CD4-positive, alpha-beta T cell treated with Interleukin-17A for 4 hours (primary cell): Measurements from ENCODE around the gene ARPP21.

ENCODE experiments used
- DNase-seq: peaks from one replicate; pipeline ENCODE4 v3.0.0-alpha.2; 2020; ENCODE audit warnings: mixed read lengths

Gene ARPP21

GRCh38 chr3:35677797-35678196 is 38.5 kb downstream of the ARPP21 start:
- no peak for DNase-seq

- DNase-seq, result no peak
These were observed 39.4 kb downstream of the ARPP21 start for GRCh38 chr3:35678643-35679161.

- DNase-seq, result no peak
These were observed 40.2 kb downstream of the ARPP21 start for GRCh38 chr3:35679409-35680080.

- DNase-seq, result no peak
These were observed 41.7 kb downstream of the ARPP21 start for GRCh38 chr3:35680866-35681650.

- DNase-seq, result no peak
These were observed 45.8 kb downstream of the ARPP21 start for GRCh38 chr3:35685153-35685552.

- DNase-seq, result no peak
These were observed 49.5 kb downstream of the ARPP21 start for GRCh38 chr3:35688826-35689225.

GRCh38 chr3:35690271-35690670 is 50.9 kb downstream of the ARPP21 start:
- DNase-seq, result no peak

GRCh38 chr3:35705904-35706303 is 66.6 kb downstream of the ARPP21 start:
- DNase-seq, result no peak

GRCh38 chr3:35707904-35708303 is 68.6 kb downstream of the ARPP21 start:
- DNase-seq, result no peak

- no peak for DNase-seq
These were observed 69.3 kb downstream of the ARPP21 start for GRCh38 chr3:35708394-35709271.

- DNase-seq, result no peak
These were observed 70.4 kb downstream of the ARPP21 start for GRCh38 chr3:35709691-35710090.

GRCh38 chr3:35710554-35710953 is 71.2 kb downstream of the ARPP21 start:
- DNase-seq, result no peak

- DNase-seq, result no peak
These were observed 79.6 kb downstream of the ARPP21 start for GRCh38 chr3:35718921-35719320.

GRCh38 chr3:35721628-35722027 is 82.3 kb downstream of the ARPP21 start:
- DNase-seq, result no peak

- no peak for DNase-seq
These were observed 83.6 kb downstream of the ARPP21 start for GRCh38 chr3:35722902-35723301.

GRCh38 chr3:35723480-35724097 is 84.3 kb downstream of the ARPP21 start:
- no peak for DNase-seq

- DNase-seq, result no peak
These were observed 84.8 kb downstream of the ARPP21 start for GRCh38 chr3:35724106-35724505.

- DNase-seq, result no peak
These were observed 87.9 kb downstream of the ARPP21 start for GRCh38 chr3:35727179-35727578.

- no peak for DNase-seq
These were observed 94.0 kb downstream of the ARPP21 start for GRCh38 chr3:35733341-35733740.

GRCh38 chr3:35733864-35734263 is 94.5 kb downstream of the ARPP21 start:
- DNase-seq, result no peak

- DNase-seq, result no peak
These were observed 97.8 kb downstream of the ARPP21 start for GRCh38 chr3:35737080-35737479.

- no peak for DNase-seq
These were observed 98.2 kb downstream of the ARPP21 start for GRCh38 chr3:35737527-35737926.
